ENCODE measurements around the gene ATP5ME. TPM values are rescaled to one million over a fixed set of nuclear protein-coding genes. Genes with fewer than 3 reads are reported as not detected.
A peak's percentile ranks its signal among the peaks of the same experiment; 100 is the strongest.

Gene ATP5ME
- total RNA-seq, 1 donor from 2014 or later: 278 TPM

DNA sequence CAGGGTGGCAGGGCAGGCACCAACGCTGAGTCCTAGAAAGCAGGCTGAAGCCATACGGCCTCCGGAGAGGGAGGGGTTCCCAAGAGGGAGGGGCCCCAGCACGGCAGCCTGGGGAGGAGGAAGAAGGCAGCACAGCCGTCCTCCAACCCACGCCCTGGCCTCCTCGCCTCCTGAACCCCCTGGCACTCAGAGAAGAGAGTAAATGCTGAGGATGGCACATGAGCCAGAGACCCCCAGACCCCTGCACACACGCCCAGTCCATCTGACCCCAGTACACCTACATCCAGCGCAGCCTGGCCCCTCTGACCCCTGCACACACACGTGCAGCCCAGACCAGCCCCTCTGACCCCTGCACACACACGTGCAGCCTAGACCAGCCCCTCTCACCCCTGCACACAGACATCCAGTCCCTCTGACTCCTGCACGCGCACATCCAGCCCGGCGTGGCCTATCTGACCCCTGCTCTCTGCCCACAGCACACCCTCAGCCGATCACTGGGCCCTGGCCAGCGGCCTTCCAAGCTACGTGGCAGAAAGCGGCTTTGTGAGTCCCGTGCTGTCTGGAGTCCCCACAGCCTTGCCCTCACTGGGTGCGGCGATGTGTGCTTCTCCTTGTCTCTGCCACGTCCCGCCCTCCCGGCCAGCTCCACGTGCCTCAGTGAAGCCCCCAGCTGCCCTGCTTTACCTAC is 18.5 kb downstream of the ATP5ME start:
- Mint-ChIP-seq H3K4me3 (no peak overlapping the region), H3K36me3 (ENCODE audit: low read depth) (peaks cover 4% of the 10 kb centered on the region), H3K9me3 (peaks cover 8% of the 10 kb centered on the region), H3K27me3 (ENCODE audit: low read depth) (no peaks in the 10 kb centered on the region), H3K4me1 (peaks cover 3% of the 10 kb centered on the region), H3K27ac (ENCODE audit: unreplicated experiment) (peak overlapping the region; percentile 75)
- no peak for DNase-seq (ENCODE audit: low read depth, low spot score)
- TF ChIP-seq, protein P1, sequence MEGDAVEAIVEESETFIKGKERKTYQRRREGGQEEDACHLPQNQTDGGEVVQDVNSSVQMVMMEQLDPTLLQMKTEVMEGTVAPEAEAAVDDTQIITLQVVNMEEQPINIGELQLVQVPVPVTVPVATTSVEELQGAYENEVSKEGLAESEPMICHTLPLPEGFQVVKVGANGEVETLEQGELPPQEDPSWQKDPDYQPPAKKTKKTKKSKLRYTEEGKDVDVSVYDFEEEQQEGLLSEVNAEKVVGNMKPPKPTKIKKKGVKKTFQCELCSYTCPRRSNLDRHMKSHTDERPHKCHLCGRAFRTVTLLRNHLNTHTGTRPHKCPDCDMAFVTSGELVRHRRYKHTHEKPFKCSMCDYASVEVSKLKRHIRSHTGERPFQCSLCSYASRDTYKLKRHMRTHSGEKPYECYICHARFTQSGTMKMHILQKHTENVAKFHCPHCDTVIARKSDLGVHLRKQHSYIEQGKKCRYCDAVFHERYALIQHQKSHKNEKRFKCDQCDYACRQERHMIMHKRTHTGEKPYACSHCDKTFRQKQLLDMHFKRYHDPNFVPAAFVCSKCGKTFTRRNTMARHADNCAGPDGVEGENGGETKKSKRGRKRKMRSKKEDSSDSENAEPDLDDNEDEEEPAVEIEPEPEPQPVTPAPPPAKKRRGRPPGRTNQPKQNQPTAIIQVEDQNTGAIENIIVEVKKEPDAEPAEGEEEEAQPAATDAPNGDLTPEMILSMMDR (conservative IDR thresholded peaks at IDR 0.05): no peak

- no peaks in the 10 kb centered on the region for H3K27me3 Mint-ChIP-seq (ENCODE audit: low read depth)
- H3K4me3 Mint-ChIP-seq: no peak overlapping the region
- peaks cover 6% of the 10 kb centered on the region for H3K9me3 Mint-ChIP-seq
- DNase-seq (ENCODE audit: low read depth, low spot score): no peak
- H3K4me1 Mint-ChIP-seq: peaks cover 3% of the 10 kb centered on the region
- TF ChIP-seq, protein P1 (conservative IDR thresholded peaks at IDR 0.05): no peak
- no peak overlapping the region for H3K27ac Mint-ChIP-seq (ENCODE audit: unreplicated experiment)
- H3K36me3 Mint-ChIP-seq (ENCODE audit: low read depth): peaks cover 3% of the 10 kb centered on the region
These were observed 19.1 kb downstream of the ATP5ME start for GRCh38 chr4:654871-655463.

DNA sequence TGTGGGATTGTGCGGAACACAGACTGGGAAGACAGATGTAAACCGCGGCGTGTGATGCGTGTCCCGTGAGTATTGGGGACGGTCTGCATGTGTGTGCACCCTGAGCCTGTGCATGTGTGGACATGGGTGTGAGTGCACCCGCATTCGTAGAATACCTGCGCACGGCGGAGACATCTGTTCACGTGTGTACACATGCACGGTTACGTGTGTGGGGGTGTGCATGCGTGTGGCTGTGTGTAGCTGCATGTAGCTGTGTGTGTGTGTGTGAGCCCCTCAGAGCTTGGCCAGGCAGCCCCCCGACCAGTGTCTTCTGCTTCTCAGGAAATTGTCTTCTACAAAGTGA is 19.6 kb downstream of the ATP5ME start:
- Mint-ChIP-seq H3K4me3 (no peak overlapping the region), H3K9me3 (peaks cover 3% of the 10 kb centered on the region), H3K4me1 (peaks cover 3% of the 10 kb centered on the region), H3K36me3 (ENCODE audit: low read depth) (no peaks in the 10 kb centered on the region), H3K27ac (ENCODE audit: unreplicated experiment) (no peak overlapping the region), H3K27me3 (ENCODE audit: low read depth) (no peaks in the 10 kb centered on the region)
- TF ChIP-seq, protein P1 (conservative IDR thresholded peaks at IDR 0.05): no peak
- DNase-seq (ENCODE audit: low read depth, low spot score): no peak

GRCh38 chr4:653831-654502 is 20.1 kb downstream of the ATP5ME start:
- Mint-ChIP-seq H3K27me3 (ENCODE audit: low read depth) (no peaks in the 10 kb centered on the region), H3K4me3 (no peak overlapping the region), H3K36me3 (ENCODE audit: low read depth) (no peaks in the 10 kb centered on the region), H3K9me3 (peaks cover 3% of the 10 kb centered on the region), H3K27ac (ENCODE audit: unreplicated experiment) (no peak overlapping the region), H3K4me1 (peaks cover 3% of the 10 kb centered on the region)
- DNase-seq (ENCODE audit: low read depth, low spot score): no peak
- TF ChIP-seq, protein P1 (conservative IDR thresholded peaks at IDR 0.05): no peak

- Mint-ChIP-seq H3K27me3 (ENCODE audit: low read depth) (no peaks in the 10 kb centered on the region), H3K27ac (ENCODE audit: unreplicated experiment) (no peak overlapping the region), H3K4me3 (no peak overlapping the region), H3K9me3 (peaks cover 3% of the 10 kb centered on the region), H3K36me3 (ENCODE audit: low read depth) (no peaks in the 10 kb centered on the region), H3K4me1 (peaks cover 3% of the 10 kb centered on the region)
- DNase-seq (ENCODE audit: low read depth, low spot score): no peak
- TF ChIP-seq, protein P1 (conservative IDR thresholded peaks at IDR 0.05): no peak
These were observed 20.8 kb downstream of the ATP5ME start for GRCh38 chr4:653080-653821.
